IPS-18c (cell line): ENCODE data around the gene PAK4.
"Not testable (repeated sequence)": the region's sequence is repeated elsewhere in the genome, so short reads cannot be mapped to it uniquely, and the experiment has no call there.

ENCODE experiments used
- H3K4me3 ChIP-seq: 2 replicates; pipeline ENCODE4 v1.7.0; 2013; ENCODE audit warnings: low read depth, mild to moderate bottlenecking, low read length, moderate library complexity; ENCODE audit not compliant: insufficient read depth
- H3K9me3 ChIP-seq: one replicate; pipeline ENCODE4 v1.6.1; 2013; ENCODE audit warnings: mild to moderate bottlenecking, low read length, moderate library complexity; ENCODE audit not compliant: control insufficient read depth, insufficient read depth

The PAK4 gene

DNA sequence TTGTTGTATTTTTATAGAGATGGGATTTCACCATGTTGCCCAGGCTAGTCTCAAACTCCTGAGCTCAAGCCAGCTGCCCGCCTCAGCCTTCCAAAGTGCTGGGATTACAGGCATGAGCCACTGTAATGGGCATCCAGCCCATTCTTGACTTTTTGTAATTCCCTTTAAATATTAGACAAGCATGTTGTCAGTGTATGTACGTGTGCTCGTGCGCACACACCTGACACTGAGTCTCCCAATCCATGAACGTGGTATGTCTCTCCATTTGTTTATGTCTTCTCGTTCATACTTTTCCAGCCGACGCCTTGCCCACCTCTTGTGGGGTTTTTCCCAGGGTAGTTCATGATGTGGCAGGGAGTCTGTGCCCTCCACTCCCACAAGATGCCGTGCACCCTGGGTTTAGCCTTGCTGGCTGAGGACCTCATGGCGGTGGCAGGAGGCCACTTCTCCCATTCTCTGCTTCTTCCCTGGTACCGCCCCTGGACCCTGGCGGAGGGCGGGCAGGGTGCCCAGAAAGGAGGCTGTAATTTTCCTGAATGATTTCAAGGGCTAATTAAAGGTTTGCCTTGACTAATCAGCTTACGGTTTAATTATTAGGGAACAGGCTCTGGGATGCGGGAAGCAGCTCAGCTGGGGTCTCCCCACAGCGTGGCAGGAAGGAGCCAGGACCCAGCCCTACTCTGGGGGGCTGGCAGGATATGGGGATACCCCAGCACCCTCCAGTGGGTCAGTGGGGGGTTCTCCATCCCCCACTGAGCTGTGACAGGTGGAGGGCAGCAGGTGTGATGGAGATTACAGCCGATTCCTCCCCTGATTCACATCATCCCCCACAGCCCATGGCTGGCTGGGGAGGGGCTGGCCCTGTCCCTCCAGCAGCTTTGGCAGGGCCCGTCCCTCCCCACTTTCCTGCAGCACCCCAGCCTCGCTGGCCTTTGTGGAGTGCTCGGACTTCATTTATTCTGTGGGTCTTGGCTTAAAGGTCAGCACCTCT is 12.9 kb downstream of the PAK4 start:
- Histone ChIP-seq H3K4me3 (no peak overlapping the region), H3K9me3 (no peaks in the 10 kb centered on the region)

DNA sequence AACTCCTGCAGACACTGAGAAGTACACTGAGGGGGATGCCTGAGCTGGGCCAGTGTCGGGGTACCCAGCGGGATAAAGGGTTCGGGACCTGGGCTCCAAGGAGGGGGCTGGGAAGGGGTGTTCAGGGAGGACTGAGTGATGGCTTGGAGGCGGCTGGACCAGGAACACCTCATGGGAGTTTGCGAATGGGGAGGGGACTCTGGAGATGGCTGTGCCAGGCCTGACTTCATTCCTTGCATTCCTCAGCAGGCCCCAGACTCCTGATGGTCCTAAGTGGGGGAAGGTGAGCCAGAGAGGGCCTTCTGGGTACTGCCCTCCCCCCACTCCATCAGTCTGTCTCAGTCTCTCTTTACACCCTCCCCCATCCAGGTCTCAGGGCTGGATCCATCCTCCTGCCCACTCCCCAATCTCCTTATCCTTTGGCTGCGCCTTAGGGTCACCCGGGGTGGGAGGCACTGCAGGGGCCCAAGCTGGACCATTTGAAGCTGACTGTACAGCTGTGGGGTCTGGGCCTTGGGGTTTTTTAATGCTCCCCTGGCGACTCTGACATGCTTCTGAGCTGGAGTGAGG is 13.8 kb downstream of the PAK4 start:
- Histone ChIP-seq H3K4me3 (no peak overlapping the region), H3K9me3 (no peaks in the 10 kb centered on the region)

DNA sequence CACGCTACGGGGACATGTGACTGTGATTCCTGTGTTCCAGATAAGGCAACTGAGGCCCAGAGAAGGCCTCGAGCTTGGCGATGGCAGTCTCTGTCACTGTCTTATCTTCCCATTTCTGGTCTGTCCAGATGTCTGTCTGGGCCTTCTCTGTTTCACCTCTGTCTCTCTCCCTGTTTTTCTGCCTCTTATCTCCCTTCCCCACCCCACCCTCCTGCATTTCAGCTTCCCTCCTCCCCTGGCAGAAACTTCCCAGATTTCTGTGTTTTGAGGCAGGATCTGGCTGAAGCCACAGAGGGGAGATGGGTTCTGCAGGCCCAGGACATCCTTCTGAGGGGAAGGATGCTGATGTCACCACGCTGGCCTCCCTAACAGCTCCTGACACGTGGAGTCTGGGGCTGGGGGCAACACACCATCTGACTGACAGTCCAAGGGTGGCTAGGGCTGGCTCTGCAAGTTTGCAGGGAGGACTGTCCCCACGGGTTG is 14.4 kb downstream of the PAK4 start:
- Histone ChIP-seq H3K4me3 (no peak overlapping the region), H3K9me3 (no peaks in the 10 kb centered on the region)

DNA sequence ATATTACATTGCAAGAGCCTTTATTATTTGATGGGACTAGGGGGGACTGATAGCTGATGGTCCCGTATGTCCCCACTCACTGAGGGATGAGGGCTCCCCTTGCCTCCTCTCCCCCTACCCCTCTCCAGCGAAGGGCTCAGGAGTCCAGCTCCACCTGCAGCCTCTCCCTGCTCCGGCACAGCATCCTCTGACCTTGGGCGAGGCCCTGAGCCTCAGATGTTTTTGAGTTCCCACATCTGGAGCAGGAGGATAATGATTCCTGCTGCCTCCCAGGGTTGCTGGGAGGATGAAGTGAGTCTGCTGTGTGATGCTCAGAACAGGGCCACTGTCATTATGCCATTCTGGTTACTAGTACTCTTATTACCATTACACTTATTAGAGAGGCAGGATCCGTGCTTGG is 15.0 kb downstream of the PAK4 start:
- Histone ChIP-seq H3K9me3 (no peaks in the 10 kb centered on the region), H3K4me3 (no peak overlapping the region)

GRCh38 chr19:39141929-39142328 is 16.3 kb downstream of the PAK4 start:
- H3K4me3 ChIP-seq: no peak overlapping the region
- no peaks in the 10 kb centered on the region for H3K9me3 ChIP-seq

GRCh38 chr19:39142630-39143029 is 17.0 kb downstream of the PAK4 start:
- Histone ChIP-seq H3K9me3 (no peaks in the 10 kb centered on the region), H3K4me3 (no peak overlapping the region)

GRCh38 chr19:39143757-39144289 is 18.2 kb downstream of the PAK4 start:
- not testable (repeated sequence) for H3K9me3 ChIP-seq, H3K4me3 ChIP-seq

DNA sequence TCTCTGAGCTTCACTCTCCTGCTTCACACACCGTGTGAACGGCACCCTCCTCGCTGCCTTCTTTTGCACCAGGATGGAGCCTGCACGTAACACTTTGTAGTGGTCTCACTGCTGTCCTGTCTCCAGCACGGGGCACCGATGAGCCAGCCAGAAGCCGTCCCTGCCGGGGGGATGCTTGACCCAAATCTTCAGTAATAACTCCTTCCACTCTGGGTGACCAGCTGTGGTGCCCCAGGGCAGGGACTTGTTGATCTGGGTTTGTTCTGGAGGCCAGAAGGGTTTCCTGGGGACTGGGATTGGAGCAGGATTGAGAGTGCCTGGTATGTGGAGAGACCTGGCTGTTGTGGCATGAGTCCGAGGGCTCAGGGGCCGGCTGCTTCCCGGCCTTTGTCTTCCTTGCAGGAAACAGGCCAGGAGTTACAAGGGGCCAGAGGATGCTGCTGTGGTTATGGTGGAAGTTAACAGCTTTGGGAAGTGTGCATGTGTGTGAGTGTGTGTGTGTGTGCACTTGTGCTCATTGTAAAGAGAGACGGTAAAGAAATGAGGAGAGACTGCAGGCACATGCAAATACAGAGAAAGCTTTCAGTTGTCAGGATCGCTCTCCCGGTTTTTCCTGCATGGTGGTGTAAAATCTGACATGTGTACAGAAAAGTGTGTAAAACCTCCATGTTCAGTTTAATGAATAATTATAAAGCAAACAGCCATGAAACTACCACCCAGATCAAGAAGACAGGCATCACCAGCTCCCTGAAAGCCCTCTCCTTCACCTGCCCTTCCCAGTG is 18.9 kb downstream of the PAK4 start:
- Histone ChIP-seq H3K9me3 (no peaks in the 10 kb centered on the region), H3K4me3 (no peak overlapping the region)

- Histone ChIP-seq H3K4me3 (no peak overlapping the region), H3K9me3 (no peaks in the 10 kb centered on the region)
Observed at GRCh38 chr19:39145180-39145953, 19.8 kb downstream of the PAK4 start.

DNA sequence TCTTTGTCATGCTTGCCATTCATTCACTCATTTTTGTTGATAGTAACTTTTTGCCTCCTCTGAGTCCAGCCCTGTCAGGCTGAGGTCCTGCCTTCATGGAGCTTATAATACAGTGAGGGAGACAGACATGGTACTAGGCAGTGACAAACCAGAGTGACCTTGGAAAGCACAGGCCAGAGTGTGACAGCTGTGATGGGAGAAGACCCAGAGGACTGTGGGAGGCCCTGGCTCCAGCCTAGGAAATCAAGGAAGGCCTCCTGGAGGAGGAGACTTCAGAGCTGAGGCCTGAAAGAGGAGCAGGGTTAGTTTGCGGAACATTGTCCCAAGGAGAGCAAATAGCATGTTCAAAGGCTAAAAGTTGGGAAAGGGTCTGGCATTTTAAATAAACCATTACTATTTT is 20.5 kb downstream of the PAK4 start:
- H3K4me3 ChIP-seq: no peak overlapping the region
- H3K9me3 ChIP-seq: no peaks in the 10 kb centered on the region

- no peak overlapping the region for H3K4me3 ChIP-seq
- H3K9me3 ChIP-seq: no peaks in the 10 kb centered on the region
Observed at GRCh38 chr19:39146686-39147450, 21.3 kb downstream of the PAK4 start.

GRCh38 chr19:39147480-39147879 is 21.9 kb downstream of the PAK4 start:
- Histone ChIP-seq H3K4me3 (no peak overlapping the region), H3K9me3 (no peaks in the 10 kb centered on the region)

DNA sequence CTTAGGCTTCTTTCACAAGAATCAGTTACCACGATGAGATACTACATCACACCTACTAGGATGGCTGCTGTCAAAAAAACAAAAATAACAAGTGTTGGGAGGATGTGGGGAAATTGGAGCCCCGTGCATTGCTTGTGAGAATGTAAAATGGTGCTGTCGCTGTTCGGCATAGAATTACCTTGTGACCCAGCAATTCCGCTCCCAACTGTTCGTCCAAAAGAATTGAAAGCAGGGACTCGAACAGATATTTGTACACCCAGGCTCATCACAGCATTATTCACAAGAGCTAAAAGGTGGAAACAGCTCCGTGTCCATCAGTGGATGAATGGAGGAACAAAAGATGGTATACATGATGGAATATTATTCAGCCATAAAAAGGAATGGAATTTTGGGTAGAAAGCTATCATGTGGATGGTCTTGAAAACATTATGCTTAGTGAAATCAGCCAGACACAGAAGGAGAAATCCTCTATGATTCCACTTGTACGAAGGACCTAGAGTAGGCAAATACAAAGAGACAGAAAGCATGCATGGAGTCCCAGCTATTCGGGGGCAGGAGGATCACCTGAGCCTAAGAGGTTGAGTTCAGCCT is 23.4 kb downstream of the PAK4 start:
- Histone ChIP-seq H3K4me3 (no peak overlapping the region), H3K9me3 (no peaks in the 10 kb centered on the region)

DNA sequence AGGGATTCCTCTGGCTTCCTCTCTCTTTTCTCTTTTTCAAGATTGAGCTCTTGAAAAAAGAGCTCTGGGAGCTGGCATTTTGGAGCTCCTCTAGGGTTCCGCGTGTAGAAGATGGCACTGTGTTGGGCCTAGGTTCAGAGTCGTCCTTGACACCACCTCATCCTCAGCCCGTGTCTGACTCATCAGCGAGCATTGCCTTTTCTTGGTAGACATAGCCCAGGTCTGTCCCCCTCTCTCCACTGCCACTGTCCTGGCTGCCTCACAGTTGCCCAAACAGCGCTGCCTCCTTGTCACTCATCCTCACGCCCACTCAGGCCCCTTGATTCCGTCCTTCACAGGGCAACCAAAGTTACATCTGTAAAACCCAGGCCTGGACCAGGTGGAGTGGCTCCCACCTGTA is 24.6 kb downstream of the PAK4 start:
- Histone ChIP-seq H3K4me3 (no peak overlapping the region), H3K9me3 (no peaks in the 10 kb centered on the region)

GRCh38 chr19:39150807-39151600 is 25.4 kb downstream of the PAK4 start:
- Histone ChIP-seq H3K9me3 (no peaks in the 10 kb centered on the region), H3K4me3 (no peak overlapping the region)
